HG02610 (cell line): Measurements from ENCODE around the gene PRIMA1.

ENCODE experiments used
- ATAC-seq: cut with Tn5 transposase; IDR thresholded peaks from one replicate; pipeline ENCODE4 v1.9.1; 2021; ENCODE audit warnings: mild to moderate bottlenecking, moderate library complexity; ENCODE audit not compliant: unreplicated experiment

PRIMA1 gene

DNA sequence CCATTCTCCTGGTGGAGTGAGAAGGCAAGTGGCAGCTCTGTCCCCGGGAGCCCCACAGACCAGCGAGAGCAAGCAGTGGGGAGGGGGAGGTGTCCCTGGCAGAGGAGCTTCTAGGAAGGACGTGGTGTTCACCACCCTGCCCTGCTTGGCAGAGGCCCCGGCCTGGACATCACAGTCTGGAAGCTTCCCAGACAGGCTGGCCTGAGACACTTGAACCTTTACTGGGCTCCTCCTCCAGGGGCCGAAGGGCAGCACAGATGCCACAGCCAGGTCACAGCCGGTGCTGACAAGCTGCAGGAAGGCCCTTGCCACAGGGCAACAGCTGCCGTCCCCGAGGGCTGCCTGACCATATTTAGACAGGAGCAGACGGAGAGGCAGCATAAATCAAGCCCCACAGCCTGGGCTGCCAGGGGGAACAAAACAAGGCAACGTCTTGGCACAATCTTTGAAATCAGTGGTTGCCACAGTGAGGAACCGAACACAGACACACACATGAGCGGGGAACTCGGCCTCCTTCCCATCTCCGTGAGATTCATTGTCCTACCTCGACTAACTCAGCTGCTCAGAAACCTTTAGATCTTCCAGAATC is 28.5 kb downstream of the PRIMA1 start:
- no peak for ATAC-seq

DNA sequence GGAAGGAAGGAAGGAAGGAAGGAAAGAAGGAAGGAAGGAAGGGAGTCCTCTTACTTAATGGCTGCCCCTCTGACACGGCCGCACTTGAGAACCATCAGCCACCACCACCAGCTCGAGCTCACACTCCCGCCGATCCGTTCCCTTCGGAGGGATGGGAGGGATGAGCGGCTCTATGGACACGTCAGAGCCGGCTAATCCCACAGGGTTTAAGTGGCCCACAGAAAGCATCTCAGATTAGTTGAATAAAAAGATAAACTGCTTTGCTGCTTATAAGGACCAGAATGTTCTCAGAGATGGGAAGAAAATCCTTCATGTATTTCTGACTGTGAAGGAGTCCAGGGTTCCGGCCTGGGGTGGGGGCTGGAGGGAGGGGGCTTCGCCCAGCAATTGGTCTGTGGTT is 31.1 kb downstream of the PRIMA1 start:
- no peak for ATAC-seq

DNA sequence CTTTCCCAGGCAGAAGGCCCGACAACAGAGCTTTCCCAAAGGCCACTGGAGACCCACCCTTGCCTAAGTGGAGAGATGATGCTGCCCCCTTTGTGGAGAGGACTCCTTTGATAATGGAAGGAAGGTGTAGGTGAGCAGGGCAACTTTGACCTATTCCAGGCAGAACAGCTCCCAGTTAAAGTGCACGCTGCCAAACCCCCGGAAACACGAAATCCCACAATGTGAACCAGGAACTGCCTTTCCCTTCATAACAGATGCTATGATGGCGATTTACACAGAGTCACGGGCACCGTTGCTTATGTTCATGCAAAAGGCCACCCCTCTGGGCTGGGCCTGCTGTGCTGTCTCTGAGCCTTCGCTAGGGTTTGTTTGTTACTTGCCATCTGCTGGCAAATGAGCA is 34.6 kb downstream of the PRIMA1 start:
- ATAC-seq, result no peak

DNA sequence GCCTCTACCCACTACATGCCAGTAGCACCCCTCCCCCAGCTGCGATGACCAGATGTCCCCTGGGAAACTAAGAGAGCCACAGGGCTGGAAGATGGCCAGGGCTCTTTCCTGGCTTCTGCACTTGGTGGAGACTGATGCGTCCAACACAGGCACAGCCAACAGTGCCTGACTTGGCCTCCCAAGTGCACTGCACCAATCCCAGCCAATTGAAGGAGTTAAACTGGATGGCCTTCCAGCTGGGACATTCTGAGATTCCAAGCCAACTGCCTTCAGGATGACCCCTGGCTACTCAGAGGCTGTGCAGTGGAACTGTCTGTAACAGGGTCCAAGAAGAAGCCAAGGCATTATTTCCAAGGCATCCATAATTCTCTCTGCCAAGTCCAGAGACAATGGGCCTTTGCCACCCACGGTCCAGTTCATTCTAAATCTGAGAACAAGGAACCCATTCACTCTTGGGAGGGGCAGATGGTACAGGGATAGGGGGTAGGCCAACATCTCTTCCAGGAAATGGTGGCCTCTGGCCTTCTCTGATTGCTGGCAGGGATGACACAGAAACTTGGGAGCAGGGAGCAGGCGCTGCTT is 35.2 kb downstream of the PRIMA1 start:
- no peak for ATAC-seq

DNA sequence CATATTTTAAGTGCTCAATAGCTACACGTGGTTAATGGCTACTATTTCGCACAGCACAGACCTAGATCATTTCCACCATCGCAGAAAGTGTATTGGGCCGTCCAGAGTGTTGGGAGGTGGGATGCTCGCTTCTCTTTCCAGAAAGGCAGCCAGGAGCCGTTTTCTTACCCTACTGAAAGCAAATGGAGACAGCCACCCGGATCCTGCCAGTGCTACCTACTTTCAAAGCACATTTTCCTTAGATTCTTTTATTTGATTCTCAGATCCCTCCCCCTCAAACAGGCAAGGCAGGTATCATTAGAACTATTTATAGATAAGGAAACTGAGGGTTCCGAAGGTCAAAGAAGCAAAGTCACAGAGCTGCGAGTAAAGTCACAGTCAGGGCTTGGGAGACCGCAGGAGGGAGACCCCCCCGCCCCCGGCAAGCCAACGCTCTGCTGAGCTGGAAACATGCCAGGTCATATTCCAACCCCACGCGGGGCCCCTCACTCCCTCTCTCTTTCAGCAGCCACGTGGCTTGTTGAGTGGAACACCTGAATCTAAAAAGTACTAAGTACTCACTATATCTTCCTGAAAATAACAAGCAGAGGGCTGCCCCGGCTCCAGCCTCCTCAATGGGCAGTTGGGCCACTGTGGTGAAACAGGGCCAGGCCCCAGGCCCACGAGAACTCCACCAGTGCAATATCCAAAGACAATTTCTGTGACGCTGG is 36.2 kb downstream of the PRIMA1 start:
- ATAC-seq, result no peak

DNA sequence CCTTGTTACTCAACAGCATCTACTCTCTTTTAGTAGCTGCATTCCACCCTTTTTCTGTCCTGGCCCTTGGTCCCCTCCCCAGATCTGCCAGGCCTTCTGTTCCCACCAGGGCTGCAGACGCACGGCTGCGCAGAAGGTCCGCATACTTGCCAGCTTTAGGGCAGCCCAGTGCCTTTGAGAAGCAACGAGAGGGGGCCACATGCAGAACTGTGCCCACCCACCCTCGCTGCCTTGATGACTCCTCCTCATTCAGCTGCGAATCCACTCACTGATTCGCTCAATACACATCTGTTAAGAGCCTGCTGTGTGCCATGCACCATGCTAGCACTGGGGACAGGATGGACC is 39.2 kb downstream of the PRIMA1 start:
- ATAC-seq, result no peak

DNA sequence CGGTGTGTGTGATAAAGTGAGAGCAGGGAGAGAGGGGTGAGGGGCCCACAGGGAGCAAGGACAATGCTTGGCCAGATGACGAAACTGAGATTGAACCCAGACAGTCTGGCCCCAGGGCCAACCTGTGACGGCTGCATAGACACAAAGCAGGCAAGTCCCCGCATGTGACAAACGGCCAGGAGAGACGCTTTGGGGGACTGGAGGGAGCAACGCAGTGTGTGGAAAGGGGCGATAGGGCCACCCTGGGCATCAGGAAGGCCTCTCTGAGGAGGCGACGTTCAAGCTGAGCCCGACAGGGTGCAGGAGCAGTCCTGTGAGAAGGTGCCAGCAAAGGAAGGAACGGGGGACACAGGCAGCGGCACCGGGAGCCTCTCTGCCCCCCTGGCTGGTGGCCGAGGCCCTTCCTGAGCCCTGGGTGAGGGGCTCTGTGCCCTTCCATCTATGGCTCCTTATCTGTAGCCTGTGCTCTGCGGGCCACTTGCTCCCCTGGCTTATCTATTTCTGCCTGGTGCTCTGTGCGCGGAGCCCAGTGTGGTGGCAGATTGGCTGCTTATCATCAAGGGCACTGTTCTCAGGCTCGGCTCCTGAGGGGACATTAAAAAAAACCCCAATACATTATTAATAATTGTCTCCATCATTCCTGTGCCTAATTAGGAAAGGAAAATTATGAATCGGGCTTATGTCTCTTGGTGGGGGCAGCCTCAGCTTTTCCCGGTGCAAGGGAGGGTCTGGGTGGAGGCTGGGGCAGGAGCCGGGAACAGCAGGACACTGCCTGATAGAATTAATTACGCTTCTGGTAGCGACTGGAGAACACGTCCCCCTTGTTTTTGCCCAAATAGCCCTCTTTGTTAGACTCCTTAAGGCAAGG is 39.8 kb downstream of the PRIMA1 start:
- no peak for ATAC-seq

DNA sequence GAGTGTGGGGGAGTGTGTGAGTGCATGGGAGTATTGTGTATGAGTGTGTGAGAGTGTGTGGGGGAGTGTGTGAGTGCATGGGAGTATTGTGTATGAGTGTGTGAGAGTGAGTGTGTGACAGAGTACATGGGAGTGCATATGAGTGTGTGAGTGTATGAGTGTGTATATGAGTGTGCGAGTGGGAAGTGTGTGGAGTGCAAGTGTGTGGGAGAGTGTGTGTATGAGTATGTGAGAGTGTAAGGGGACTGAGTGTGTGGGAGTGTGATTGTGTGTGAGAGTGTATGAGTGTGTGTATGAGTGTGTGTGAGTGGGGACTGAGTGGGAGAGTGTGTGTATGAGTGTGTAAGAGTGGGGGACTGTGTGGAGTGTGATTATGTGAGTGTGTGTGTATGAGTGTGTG is 40.7 kb downstream of the PRIMA1 start:
- ATAC-seq, result no peak

DNA sequence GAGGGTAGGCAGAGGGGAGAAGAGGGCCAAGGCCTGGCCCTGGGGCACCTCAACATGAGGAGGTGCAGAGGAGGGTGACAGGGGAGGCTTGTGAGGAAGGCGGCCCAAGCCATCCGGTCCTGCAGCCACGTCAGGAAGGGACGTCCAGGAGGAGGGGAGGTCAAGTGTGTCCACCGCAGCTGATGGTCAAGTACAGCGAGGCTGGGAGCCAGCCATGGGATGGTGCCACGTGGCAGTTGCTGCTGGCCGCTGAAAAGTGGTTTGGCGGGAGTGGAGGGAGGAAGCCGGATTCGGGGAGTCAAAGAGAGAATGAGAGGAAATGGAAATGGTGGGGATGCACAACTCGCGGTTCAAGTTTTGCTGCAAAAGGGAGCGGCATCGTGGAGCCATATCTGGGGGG is 41.2 kb downstream of the PRIMA1 start:
- no peak for ATAC-seq

DNA sequence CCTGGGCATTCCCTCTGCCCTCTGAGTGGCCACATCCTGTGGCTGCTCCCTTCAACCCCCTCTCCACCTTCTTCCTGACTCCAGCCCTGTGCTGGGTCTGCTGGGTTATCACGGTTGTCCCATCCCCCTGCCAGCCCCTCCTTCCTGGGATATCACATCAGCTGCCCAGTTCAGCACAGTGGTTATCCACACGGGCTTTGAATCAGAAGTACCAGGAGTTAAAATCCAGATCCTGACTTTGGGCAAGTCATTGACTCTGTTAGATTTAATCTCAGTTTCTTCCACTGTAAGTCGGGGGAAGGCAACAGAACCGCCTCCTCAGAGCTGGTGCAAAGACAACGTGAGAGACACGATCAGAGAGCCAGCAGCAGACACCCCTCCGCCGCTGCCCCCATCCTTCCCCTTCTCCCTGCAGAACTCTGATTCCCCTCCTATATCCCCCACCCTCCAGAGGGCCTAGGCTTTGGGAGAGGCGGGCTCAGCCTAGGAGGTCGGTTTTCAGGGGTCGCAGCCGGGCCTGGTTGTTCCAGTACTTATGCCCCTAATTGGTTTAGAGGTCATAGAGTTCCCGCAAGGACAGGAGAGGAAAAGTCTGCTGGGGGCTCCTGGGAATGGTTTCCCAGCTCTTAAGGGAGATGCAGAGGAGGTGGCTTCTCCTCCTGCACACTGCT is 42.5 kb downstream of the PRIMA1 start:
- ATAC-seq, result no peak

DNA sequence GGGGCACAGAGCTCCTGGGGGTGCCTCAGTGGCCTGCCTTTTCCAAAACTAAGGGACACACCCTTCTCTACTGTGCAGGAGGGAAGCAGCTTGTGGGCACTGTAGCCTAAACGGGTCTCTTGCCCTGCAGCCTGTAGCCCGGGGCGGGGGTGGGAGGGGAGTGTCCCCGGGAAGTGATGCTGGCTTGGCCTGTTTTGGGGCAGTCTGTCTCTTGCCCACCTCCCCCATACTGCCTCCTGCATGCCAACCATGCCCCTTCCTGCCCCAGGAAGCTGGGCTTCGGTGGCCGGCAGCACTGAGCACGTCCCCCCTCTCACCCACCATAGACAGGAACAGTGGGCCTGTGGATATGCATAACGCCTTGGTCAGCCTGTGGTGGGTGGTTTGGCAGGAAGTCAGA is 43.4 kb downstream of the PRIMA1 start:
- ATAC-seq, result no peak

DNA sequence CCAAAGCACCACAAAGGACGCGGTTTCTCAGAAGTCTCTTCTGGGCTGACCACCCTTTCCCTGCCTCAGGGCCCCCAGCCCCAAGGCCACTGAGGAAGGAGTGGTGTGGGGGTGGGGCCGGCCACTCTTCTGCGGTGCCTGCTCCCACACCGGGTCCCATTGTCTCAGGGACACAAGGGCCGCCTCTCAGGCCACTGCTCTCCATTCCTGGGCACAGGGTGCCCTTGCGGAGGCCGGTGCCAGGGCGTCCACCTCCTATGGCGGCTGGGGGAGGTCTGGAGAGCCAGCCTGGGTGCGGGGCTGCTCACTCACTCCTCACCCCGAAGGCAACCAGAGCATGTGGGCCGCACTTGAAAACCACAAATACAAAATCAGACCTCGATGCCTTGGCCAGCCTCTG is 44.1 kb downstream of the PRIMA1 start:
- ATAC-seq, result no peak

DNA sequence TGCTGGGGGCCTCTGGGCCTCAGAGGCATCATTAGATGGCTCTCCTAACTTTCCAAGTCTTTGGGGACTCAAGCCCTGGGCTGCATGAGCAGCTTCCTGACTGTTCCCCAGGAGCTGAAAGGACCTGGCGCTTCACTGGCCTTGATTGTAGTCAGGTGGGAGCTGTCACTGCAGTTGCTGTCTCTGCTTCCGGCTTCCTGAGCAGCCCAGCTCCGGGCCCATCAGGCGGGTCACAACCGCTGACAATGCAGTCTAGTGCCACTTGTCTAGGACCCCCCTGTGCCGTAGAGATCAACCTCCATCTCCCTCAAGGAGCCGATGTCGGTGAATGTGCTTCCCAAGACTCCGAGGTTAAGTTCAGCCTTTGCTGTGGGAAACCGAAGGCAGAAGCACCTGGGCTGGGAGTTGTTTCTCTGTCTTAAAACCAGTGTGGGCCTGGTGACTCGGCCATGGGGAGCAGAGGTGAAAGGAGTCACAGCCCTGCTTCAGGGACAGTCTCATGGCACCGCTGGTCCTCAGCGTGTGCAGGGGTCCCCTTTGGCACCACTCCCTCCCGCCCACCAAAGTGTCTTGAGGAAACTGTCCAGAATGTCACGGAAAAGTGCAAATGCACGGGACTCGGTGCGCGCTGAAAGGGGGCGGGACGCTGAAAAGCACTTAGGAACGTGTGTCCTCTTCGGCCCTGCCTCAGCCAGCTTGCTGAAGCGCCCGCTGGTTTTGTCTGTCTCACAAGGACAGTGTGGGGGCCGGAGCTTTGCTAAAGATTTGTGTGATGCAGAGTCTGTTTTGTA is 44.8 kb downstream of the PRIMA1 start:
- no peak for ATAC-seq

DNA sequence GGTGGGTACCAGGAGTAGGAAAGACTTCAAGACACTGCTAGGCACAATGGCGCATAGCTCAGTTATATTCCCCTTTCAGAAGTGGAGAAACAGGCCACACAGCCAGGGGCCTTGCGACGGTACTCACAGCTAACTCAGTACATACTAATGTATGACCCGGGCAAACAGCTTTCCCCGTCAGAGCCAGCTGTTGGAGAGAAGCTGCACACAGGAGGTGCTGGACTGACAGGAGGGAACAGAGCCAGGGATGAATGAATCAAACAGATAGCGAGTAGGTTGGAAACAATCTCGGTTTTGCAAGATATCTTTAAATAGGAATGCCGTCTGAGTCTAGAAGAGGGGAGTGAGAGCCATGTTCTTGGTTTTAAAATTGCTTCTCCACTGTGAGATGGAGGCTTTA is 45.5 kb downstream of the PRIMA1 start:
- no peak for ATAC-seq

DNA sequence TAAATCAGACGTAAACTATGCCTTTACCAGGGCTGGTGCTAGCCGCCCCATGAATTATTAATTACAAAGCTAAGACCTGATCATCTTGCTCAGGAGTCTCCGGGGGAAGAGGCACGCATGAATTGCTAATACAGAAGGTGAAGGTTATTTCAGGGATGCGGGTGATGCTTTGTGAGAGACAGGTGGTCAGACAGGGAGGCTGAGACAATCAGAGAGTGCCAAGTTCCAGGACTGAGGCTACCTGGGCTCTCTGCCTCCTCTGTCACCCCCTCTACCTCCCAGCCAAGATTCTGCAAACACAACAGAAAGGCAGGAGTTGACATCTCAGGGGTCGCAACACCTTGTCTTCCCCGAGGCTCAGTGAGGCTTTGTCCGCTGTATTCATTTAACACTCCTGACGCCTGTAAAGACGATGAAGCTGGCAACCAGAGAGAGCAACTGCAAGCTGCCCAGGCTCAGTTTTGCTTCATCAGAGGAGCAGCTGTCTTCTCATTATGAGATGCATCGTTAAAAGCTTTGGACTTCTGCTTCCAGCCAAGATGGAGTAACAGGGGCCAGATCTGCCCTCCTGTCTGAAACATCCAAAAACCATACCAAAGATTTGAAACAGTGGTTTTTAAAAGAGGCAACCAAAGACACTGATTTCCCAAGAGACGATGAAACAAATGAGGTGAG is 46.6 kb downstream of the PRIMA1 start:
- no peak for ATAC-seq

DNA sequence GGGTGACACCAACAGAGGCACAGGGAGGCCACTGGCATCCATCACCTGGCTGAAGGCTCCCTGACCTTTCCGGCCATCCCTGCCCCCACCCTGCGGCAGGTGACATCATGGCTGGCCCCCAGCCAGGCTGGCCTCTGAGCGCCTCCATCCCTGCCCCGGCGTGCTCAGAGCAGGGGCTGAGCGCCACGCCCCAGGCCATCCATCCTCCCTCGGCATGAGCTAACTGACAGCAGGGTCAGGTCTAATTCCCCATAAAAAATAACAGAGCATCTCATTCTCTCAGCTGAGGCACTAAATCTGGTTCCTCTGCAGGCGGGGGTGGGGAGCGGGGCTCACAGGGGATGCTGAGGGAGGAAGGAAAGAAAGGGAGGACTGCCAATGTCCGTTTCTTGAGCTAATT is 50.7 kb downstream of the PRIMA1 start:
- ATAC-seq, result no peak

DNA sequence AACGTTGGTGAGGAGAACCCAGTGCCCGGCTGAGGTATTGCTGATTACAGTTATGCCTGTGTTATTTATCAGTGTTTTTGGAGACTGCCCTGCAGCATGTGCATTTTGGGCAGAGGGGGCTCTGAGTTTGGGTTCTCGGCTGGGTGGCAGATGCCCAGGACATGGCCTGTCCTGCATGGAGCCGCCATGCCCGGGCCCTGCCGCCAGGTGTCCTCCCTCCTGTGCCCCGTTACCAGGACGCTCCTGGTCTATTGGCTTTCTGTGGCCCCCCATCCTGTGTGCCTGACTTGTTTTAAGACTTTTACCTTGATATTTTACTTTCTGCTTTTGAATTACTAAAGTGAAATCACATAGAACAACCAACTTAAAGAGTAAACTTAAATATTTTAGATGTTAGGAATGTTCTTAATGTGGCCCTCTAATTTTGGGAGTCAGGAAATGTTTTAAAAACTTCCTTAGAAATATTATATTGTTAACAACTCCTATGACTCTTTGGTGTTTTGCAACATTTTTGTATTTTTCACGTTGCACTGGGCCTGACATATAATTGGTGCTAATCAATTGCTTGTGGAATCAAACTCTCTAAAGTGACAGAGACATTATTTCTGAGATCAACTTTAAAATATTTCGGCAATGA is 51.8 kb downstream of the PRIMA1 start:
- no peak for ATAC-seq

DNA sequence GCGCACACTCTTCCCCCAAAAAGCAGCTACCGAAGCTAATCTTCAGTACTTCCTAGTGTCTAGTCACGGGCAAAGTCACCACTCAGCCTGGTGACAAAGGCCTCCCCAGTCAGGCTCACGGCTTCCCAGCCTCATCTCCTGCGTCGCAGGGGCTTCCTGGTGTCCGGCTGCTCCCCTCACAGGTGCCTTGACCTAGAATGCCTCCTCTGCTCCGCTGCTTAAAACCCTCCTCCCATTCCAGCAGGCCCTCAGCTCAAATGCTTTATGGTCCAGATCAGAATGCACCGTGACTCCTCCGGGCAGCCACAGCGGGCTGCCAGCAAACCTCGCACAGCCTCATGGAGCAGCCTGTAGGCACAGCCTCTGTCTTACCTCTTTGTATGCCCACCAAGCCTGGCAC is 53.1 kb downstream of the PRIMA1 start:
- no peak for ATAC-seq

DNA sequence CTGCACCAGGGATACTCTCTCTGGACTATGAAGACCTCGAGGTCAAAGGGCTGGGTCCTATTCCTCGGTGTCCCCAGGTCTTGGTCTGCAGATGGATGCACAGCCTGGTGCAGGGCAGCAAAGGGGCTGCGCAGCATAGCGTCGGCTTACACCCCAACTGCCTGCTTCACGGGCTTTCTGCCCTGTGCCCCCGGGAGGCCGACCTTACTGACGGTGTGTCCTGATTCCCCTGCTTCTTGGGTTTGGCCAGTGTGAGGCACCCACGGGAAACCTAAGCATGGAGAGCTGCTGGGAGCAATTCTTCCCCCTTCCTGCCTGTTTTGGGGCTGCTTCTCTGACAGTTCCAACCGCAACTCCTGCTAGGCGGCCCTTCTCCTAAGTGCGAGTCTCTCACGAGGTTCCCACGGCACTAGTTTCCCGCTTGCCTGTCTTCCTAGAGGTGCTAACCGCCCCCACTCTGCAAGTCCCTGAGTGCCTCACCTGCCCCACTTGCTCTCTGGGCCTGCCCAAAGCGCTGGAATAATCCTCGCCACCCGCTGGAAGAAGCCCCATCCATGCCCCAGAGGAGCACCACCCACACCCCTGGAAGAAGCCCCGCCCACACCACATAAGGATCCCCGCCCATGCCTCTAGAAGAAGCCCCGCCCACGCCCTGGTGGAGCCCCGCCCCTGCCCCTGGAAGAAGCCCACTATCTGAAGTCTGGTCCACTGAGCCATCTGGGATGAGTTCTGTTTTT is 54.0 kb downstream of the PRIMA1 start:
- ATAC-seq, result no peak
